IMR-90 (cell line): ENCODE measurements around the gene PNCK.

Experiments used
- BHLHE40 ChIP-seq: fragments of 150-350 bp; IDR thresholded peaks from 2 replicates; pipeline ENCODE4 v1.6.1; 2016; ENCODE audit warnings: mild to moderate bottlenecking, low read depth, low read length
- CHD1 ChIP-seq: IDR thresholded peaks from 2 replicates; pipeline ENCODE4 v1.6.1; 2012; ENCODE audit warnings: low read depth, low read length, improper control_type of control experiment
- CTCF ChIP-seq: conservative IDR thresholded peaks from 2 replicates; pipeline ENCODE4 v1.5.1; 2012; ENCODE audit warnings: mild to moderate bottlenecking, low read depth, low read length, improper control_type of control experiment
- FOS ChIP-seq: fragments of 150-350 bp; IDR thresholded peaks from 2 replicates; pipeline ENCODE4 v1.6.1; 2016; ENCODE audit warnings: low read depth, low read length
- MAFK ChIP-seq: IDR thresholded peaks from 2 replicates; pipeline ENCODE4 v1.6.1; 2012; ENCODE audit warnings: low read depth, low read length, improper control_type of control experiment
- MAZ ChIP-seq: IDR thresholded peaks from 2 replicates; pipeline ENCODE4 v1.6.1; 2012; ENCODE audit warnings: low read depth, mild to moderate bottlenecking, low read length, improper control_type of control experiment, moderate library complexity, borderline replicate concordance
- NFE2L2 ChIP-seq: fragments of 150-350 bp; IDR thresholded peaks from 2 replicates; pipeline ENCODE4 v1.6.1; 2016; ENCODE audit warnings: low read depth, mild to moderate bottlenecking, low read length
- POLR2A ChIP-seq: IDR thresholded peaks from 2 replicates; pipeline ENCODE4 v1.6.1; 2012; ENCODE audit warnings: mild to moderate bottlenecking, low read depth, low read length
- RAD21 ChIP-seq: IDR thresholded peaks from 2 replicates; pipeline ENCODE4 v1.6.1; 2012; ENCODE audit warnings: low read length, improper control_type of control experiment
- RCOR1 ChIP-seq: IDR thresholded peaks from 2 replicates; pipeline ENCODE4 v1.6.1; 2012; ENCODE audit warnings: mild to moderate bottlenecking, low read length, improper control_type of control experiment; ENCODE audit not compliant: insufficient replicate concordance
- RFX5 ChIP-seq: IDR thresholded peaks from 2 replicates; pipeline ENCODE4 v1.8.0; 2012; ENCODE audit warnings: low read depth, mild to moderate bottlenecking, low read length, moderate library complexity
- SMC3 ChIP-seq: fragments of 150-350 bp; IDR thresholded peaks from 2 replicates; pipeline ENCODE4 v1.6.1; 2016; ENCODE audit warnings: low read depth, mild to moderate bottlenecking, antibody characterized with exemption, low read length, moderate library complexity
- USF2 ChIP-seq: fragments of 150-350 bp; IDR thresholded peaks from 2 replicates; pipeline ENCODE4 v1.6.1; 2017; ENCODE audit warnings: mild to moderate bottlenecking, antibody characterized with exemption, low read length, low read depth

- TF ChIP-seq RAD21 (no peak), FOS (no peak), CTCF (no peak), POLR2A (no peak), RCOR1 (no peak), MAFK (no peak), SMC3 (no peak), CHD1 (no peak), RFX5 (no peak), BHLHE40 (no peak), NFE2L2 (no peak), MAZ (no peak), USF2 (no peak)
Measured at GRCh38 chrX:153665726-153666306, 7.8 kb downstream of the PNCK start.
